Mesothelial cell of epicardium (in vitro differentiated cells): Measurements from ENCODE around the gene CADPS2. TPM values are rescaled to one million over a fixed set of nuclear protein-coding genes. Genes with fewer than 3 reads are reported as not detected.

Experiments used
- DNase-seq, 2 experiments: peaks; one replicate each; pipeline ENCODE4 v3.0.0; 2021; ENCODE audit warnings: low spot score in 2 of 2; ENCODE audit not compliant: unreplicated experiment in 2 of 2
- H3K27ac Mint-ChIP-seq: 2 replicates; pipeline ENCODE4 v1.8.0; 2021; ENCODE audit warnings: mixed read lengths
- H3K27me3 Mint-ChIP-seq: 2 replicates; pipeline ENCODE4 v1.8.0; 2021; ENCODE audit warnings: low read depth, mixed read lengths
- H3K36me3 Mint-ChIP-seq: 2 replicates; pipeline ENCODE4 v1.8.0; 2021; ENCODE audit warnings: mixed read lengths
- H3K4me1 Mint-ChIP-seq: 2 replicates; pipeline ENCODE4 v1.8.0; 2021; ENCODE audit warnings: mixed read lengths
- H3K4me3 Mint-ChIP-seq: 2 replicates; pipeline ENCODE4 v1.8.0; 2021; ENCODE audit warnings: mild to moderate bottlenecking, moderate library complexity, mixed read lengths
- H3K9me3 Mint-ChIP-seq: 2 replicates; pipeline ENCODE4 v1.8.0; 2021; ENCODE audit warnings: mixed read lengths
- total RNA-seq: library from RNA; stranded (reverse); gene quantifications from 3 replicates; pipeline ENCODE4 v1.2.1, GENCODE V29; 2021
- TF ChIP-seq, protein P1 (sequence below): fragments of 200-600 bp; sonication (generic); IDR thresholded peaks from one replicate; pipeline ENCODE4 v1.5.0; 2021; ENCODE audit warnings: antibody characterized with exemption; ENCODE audit not compliant: unreplicated experiment

Gene CADPS2
- total RNA-seq, 1 donor from 2014 or later = 2.7 TPM

DNA sequence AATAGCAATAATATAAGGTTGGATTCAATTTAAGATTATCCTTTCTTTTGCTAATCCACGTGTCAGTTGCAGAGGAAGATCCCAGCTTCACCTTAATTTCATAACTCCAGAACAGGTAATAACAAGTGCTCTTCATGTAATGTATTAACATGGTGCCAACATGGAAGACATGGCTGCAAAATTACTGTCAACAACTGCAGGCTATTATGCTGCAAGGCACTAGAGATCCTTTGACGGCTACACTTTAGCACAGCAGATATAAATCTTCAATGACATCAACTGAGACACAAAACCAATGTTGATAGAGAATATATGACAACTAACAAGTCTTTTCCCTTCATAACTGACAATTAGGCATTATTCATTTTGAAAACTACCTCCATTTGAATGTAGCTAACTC, 283.5 kb downstream of the CADPS2 start:
- no peak overlapping the region for H3K4me3 Mint-ChIP-seq
- H3K4me1 Mint-ChIP-seq = no peaks in the 10 kb centered on the region
- no peaks in the 10 kb centered on the region for H3K27me3 Mint-ChIP-seq
- H3K36me3 Mint-ChIP-seq = no peaks in the 10 kb centered on the region
- H3K27ac Mint-ChIP-seq = no peak overlapping the region
- H3K9me3 Mint-ChIP-seq = peaks cover 8% of the 10 kb centered on the region
- TF ChIP-seq, protein P1, sequence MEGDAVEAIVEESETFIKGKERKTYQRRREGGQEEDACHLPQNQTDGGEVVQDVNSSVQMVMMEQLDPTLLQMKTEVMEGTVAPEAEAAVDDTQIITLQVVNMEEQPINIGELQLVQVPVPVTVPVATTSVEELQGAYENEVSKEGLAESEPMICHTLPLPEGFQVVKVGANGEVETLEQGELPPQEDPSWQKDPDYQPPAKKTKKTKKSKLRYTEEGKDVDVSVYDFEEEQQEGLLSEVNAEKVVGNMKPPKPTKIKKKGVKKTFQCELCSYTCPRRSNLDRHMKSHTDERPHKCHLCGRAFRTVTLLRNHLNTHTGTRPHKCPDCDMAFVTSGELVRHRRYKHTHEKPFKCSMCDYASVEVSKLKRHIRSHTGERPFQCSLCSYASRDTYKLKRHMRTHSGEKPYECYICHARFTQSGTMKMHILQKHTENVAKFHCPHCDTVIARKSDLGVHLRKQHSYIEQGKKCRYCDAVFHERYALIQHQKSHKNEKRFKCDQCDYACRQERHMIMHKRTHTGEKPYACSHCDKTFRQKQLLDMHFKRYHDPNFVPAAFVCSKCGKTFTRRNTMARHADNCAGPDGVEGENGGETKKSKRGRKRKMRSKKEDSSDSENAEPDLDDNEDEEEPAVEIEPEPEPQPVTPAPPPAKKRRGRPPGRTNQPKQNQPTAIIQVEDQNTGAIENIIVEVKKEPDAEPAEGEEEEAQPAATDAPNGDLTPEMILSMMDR = no peak
- no peak for DNase-seq

DNA sequence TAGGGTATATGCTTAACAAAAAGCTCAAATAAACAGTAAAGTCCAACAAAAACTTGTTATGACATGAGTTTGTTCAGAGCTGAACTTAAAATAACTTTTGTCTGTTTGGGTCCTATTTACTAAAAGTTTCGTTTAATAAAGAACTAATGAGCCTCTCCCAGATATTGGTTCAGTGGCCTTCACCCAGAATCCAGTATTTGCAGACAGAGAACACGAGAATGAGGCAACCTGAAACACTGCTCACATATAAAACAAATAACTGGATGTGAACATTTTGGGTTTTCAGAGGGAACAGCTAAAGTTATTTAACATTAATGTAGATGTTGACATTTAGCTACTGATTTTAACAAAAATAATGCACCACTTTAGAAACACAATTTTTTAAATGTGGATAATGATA, 285.6 kb downstream of the CADPS2 start:
- TF ChIP-seq, protein P1 = no peak
- no peak overlapping the region for H3K27ac Mint-ChIP-seq
- H3K4me1 Mint-ChIP-seq = no peaks in the 10 kb centered on the region
- H3K4me3 Mint-ChIP-seq = no peak overlapping the region
- peaks cover 8% of the 10 kb centered on the region for H3K9me3 Mint-ChIP-seq
- DNase-seq = no peak
- H3K36me3 Mint-ChIP-seq = no peaks in the 10 kb centered on the region
- H3K27me3 Mint-ChIP-seq = no peaks in the 10 kb centered on the region

DNA sequence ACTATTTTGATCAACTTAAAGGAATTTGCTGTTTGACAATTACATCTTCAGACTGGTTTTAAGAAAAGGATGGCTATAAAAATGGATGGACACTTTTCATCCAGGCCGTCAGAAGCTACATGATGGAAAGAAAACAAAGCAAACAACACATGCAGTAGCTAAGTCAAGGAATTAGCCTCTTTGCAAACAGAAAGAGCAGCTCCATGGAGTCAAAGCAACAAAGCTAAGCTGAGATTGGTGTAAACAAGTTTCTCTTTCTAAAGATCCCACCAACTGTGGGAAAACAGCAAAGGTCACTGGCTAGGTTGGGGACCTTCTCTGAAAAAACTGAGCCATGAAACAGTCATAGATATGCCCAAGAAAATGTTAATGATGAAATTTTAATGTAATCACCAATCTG, 286.2 kb downstream of the CADPS2 start:
- no peaks in the 10 kb centered on the region for H3K36me3 Mint-ChIP-seq
- H3K4me1 Mint-ChIP-seq = no peaks in the 10 kb centered on the region
- H3K27me3 Mint-ChIP-seq = no peaks in the 10 kb centered on the region

DNA sequence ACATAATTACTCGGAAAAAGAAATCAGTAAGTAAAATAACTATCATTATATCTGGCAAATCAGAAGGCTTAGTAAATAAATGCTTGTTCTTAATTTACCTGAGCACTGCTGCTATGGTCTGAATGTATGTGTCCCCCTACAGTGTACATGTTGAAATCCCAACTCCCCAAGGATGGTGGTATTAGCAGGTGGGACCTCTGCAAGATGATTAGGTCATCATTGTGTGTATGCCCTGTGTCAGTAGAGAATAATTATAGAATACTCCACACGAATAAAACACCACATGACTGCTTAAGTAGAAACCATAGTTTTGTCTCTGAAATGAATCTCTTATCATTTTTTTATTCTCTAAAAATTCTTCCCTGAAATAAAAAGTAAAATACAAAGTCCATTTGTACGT, 289.0 kb downstream of the CADPS2 start:
- Mint-ChIP-seq H3K27me3 (no peaks in the 10 kb centered on the region), H3K36me3 (no peaks in the 10 kb centered on the region), H3K9me3 (peaks cover 8% of the 10 kb centered on the region), H3K27ac (no peak overlapping the region), H3K4me3 (no peak overlapping the region), H3K4me1 (no peaks in the 10 kb centered on the region)
- TF ChIP-seq, protein P1 = no peak
- no peak for DNase-seq

More for the DNA sequence above, 286.2 kb downstream of the CADPS2 start:
- TF ChIP-seq, protein P1 = no peak
- Mint-ChIP-seq H3K9me3 (peaks cover 8% of the 10 kb centered on the region), H3K27ac (no peak overlapping the region), H3K4me3 (no peak overlapping the region)
- no peak for DNase-seq

DNA sequence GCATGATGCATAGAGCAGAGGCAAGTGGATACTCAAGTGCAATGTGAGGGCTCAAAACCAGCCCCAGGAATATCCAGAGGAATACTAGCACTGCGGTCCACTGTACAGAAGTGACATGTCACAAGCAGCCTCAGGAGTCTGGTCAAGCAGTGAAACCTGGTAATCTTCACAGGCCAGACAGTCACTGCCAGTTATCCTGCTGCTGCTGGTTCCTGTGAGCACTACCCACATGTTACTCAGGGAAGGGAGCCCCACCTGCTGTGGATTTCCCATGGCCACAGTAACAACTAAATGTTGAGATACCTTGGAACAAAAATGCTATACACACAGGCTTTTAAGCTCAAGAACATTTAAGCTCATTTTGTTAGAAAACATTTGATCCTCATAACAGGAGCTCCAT, 290.4 kb downstream of the CADPS2 start:
- H3K27ac Mint-ChIP-seq = no peak overlapping the region
- TF ChIP-seq, protein P1 = no peak
- peaks cover 8% of the 10 kb centered on the region for H3K9me3 Mint-ChIP-seq
- no peaks in the 10 kb centered on the region for H3K36me3 Mint-ChIP-seq
- no peak overlapping the region for H3K4me3 Mint-ChIP-seq
- no peaks in the 10 kb centered on the region for H3K4me1 Mint-ChIP-seq
- H3K27me3 Mint-ChIP-seq = no peaks in the 10 kb centered on the region
- DNase-seq = no peak

DNA sequence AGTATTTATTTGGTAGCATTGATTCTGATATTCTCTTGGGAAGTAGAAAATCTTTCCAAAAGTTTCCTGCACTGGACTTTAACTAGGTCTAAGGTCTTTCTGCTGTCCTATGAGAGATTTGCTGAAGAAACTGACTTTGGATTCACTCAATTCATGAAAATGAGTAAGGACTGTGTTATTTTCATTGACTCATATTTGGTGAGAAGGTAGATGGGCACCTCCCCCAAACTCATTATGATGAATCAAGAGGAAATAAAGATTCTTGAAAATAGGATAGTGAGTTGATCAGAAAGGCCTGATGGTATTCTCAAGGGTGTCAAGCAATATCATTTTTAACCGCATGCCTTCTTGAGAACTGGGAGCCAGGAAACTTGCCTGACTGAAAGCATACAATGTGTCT, 297.6 kb downstream of the CADPS2 start:
- DNase-seq = no peak
- Mint-ChIP-seq H3K27ac (no peak overlapping the region), H3K9me3 (no peaks in the 10 kb centered on the region)

More for the DNA sequence above, 297.6 kb downstream of the CADPS2 start:
- Mint-ChIP-seq H3K4me1 (no peaks in the 10 kb centered on the region), H3K4me3 (no peak overlapping the region), H3K27me3 (no peaks in the 10 kb centered on the region), H3K36me3 (no peaks in the 10 kb centered on the region)
- TF ChIP-seq, protein P1 = no peak
